ACHN (cell line): ENCODE measurements around the gene POLN.

Source experiments
- DNase-seq: peaks from one replicate; pipeline ENCODE4 v3.0.0-alpha.2; 2015
- in situ Hi-C: cut with HindIII; loops from 2 replicates; pipeline ENCODE4 v1.10.0; 2017; ENCODE audit warnings: low sequenced_read_pairs, low pct_ligation_motif_present, low pct_unique_long_range_greater_than_20kb

POLN gene

GRCh38 chr4:2266181-2266580 is 24.3 kb upstream of the POLN start:
- in situ Hi-C loops, result no loop called here
- DNase-seq, result no peak

GRCh38 chr4:2265113-2266110 is 23.5 kb upstream of the POLN start:
- no peak for DNase-seq
- in situ Hi-C loops, result no loop called here

- no peak for DNase-seq
- in situ Hi-C loops, result no loop called here
These were observed 22.6 kb upstream of the POLN start for GRCh38 chr4:2264481-2265041.

- DNase-seq, result no peak
These were observed 22.0 kb upstream of the POLN start for GRCh38 chr4:2263926-2264321.

GRCh38 chr4:2262944-2263250 is 21.0 kb upstream of the POLN start:
- DNase-seq, result no peak
- in situ Hi-C loops, result no loop called here

More at GRCh38 chr4:2263926-2264321, 22.0 kb upstream of the POLN start:
- in situ Hi-C loops, result no loop called here

- in situ Hi-C loops, result no loop called here
- peak; percentile 97 for DNase-seq
These were observed 20.4 kb upstream of the POLN start for GRCh38 chr4:2262145-2262943.

- in situ Hi-C loops, result no loop called here
- no peak for DNase-seq
These were observed 19.9 kb upstream of the POLN start, which contains the start of gene MXD4 for GRCh38 chr4:2261853-2262144. Gene MXD4 (minus strand): TSS chr4:2262109. CDS start chr4:2261980, 129 bp downstream.

GRCh38 chr4:2261110-2261852 is 19.4 kb upstream of the POLN start:
- peak; percentile 59 for DNase-seq
- in situ Hi-C loops, result no loop called here

GRCh38 chr4:2260344-2261109 is 18.6 kb upstream of the POLN start:
- DNase-seq, result no peak
- in situ Hi-C loops, result no loop called here

GRCh38 chr4:2259541-2260343 is 17.8 kb upstream of the POLN start:
- no peak for DNase-seq
- in situ Hi-C loops, result no loop called here

GRCh38 chr4:2259036-2259540 is 17.2 kb upstream of the POLN start:
- DNase-seq, result no peak
- in situ Hi-C loops, result no loop called here

- DNase-seq, result no peak
- in situ Hi-C loops, result no loop called here
These were observed 16.4 kb upstream of the POLN start for GRCh38 chr4:2258091-2259035.

GRCh38 chr4:2257361-2258081 is 15.6 kb upstream of the POLN start:
- in situ Hi-C loops, result no loop called here
- no peak for DNase-seq

- in situ Hi-C loops, result no loop called here
- no peak for DNase-seq
These were observed 14.9 kb upstream of the POLN start for GRCh38 chr4:2256781-2257191.

GRCh38 chr4:2256156-2256731 is 14.3 kb upstream of the POLN start:
- in situ Hi-C loops, result no loop called here
- no peak for DNase-seq
